Panc1 (cell line): ENCODE results near the gene ABCG1. TPM values are rescaled to one million over a fixed set of nuclear protein-coding genes. Genes with fewer than 3 reads are reported as not detected.

ENCODE experiments used
- ATAC-seq: fragments of 200-7000 bp; cut with Tn5 transposase; 2 replicates; pipeline ENCODE4 v1.9.1; 2020; ENCODE audit warnings: mild to moderate bottlenecking, moderate library complexity
- BruUV-seq: library from RNA; stranded (reverse); fragments of 400-500 nt; replicated peaks from 2 replicates; lab custom pipeline; 2021; lab: Mats Ljungman, UMichigan
- CTCF ChIA-PET: fragments of 300-600 bp; sonication (Branson Sonifier 250); formaldehyde crosslinking; loops from one replicate; lab custom pipeline; 2022; ENCODE audit warnings: antibody characterized with exemption; lab: Charles Lee
- POLR2A ChIA-PET: fragments of 300-600 bp; sonication (Branson Sonifier 250); formaldehyde crosslinking; loops from one replicate; lab custom pipeline; 2022; ENCODE audit warnings: antibody characterized with exemption; lab: Charles Lee
- DNase-seq: peaks from one replicate; pipeline ENCODE4 v3.0.0-alpha.2; 2010; ENCODE audit warnings: low read depth, low spot score
- H3K27ac ChIP-seq: 2 replicates; pipeline ENCODE4 v1.5.1; 2011; ENCODE audit warnings: mild to moderate bottlenecking, low read length, inconsistent platforms
- H3K27me3 ChIP-seq: fragments of 200-500 bp; sonication (Bioruptor generic); 2 replicates; pipeline ENCODE4 v1.6.0; 2014; ENCODE audit warnings: low read length, inconsistent platforms; ENCODE audit not compliant: control insufficient read depth, insufficient read depth
- H3K36me3 ChIP-seq: fragments of 200-500 bp; sonication (Bioruptor generic); 2 replicates; pipeline ENCODE4 v1.5.1; 2014; ENCODE audit warnings: inconsistent platforms, mild to moderate bottlenecking, low read length, moderate library complexity; ENCODE audit not compliant: control insufficient read depth, insufficient read depth
- H3K4me1 ChIP-seq: 2 replicates; pipeline ENCODE4 v1.5.1; 2011; ENCODE audit warnings: inconsistent platforms, mild to moderate bottlenecking, low read length, moderate library complexity; ENCODE audit not compliant: control insufficient read depth, insufficient read depth
- H3K4me3 ChIP-seq, 2 experiments: 2 replicates each; pipeline ENCODE4 v1.5.1; 2011 to 2012; ENCODE audit warnings: low read depth in 2 of 2, low read length in 2 of 2, mild to moderate bottlenecking in 2 of 2, inconsistent platforms in 1 of 2, moderate library complexity in 1 of 2
- H3K9me3 ChIP-seq: fragments of 200-500 bp; sonication (Bioruptor generic); 2 replicates; pipeline ENCODE4 v1.5.1; 2014; ENCODE audit warnings: low read depth, mild to moderate bottlenecking, inconsistent platforms, low read length, moderate library complexity; ENCODE audit not compliant: control insufficient read depth, insufficient read depth
- CTCF ChIP-seq: fragments of 450-650 bp; IDR thresholded peaks from 2 replicates; pipeline ENCODE4 v1.5.1; 2017; ENCODE audit warnings: mild to moderate bottlenecking
- POLR2AphosphoS5 ChIP-seq: IDR thresholded peaks from 2 replicates; pipeline ENCODE4 v1.6.1; 2012; ENCODE audit warnings: mild to moderate bottlenecking, low read depth, low read length, moderate library complexity
- SIN3A ChIP-seq: IDR thresholded peaks from 2 replicates; pipeline ENCODE4 v1.6.1; 2012; ENCODE audit warnings: low read depth, mild to moderate bottlenecking, low read length, moderate library complexity, borderline replicate concordance; ENCODE audit not compliant: insufficient read depth
- TCF7L2 ChIP-seq: IDR thresholded peaks from 2 replicates; pipeline ENCODE4 v1.6.1; 2011; ENCODE audit warnings: mild to moderate bottlenecking, low read depth, low read length, inconsistent platforms
- in situ Hi-C: cut with HindIII; loops from 2 replicates; pipeline ENCODE4 v1.10.0; 2016; ENCODE audit warnings: low sequenced_read_pairs, low pct_unique_long_range_greater_than_20kb
- intact Hi-C: fragments of 100-400 bp; cut with micrococcal nuclease; formaldehyde crosslinking; loops from one replicate; pipeline ENCODE4 v1.10.0; 2022; ENCODE audit not compliant: unreplicated experiment
- total RNA-seq: library from RNA; stranded (reverse); gene quantifications from one replicate; pipeline ENCODE4 v1.2.1, GENCODE V29; 2021; ENCODE audit not compliant: unreplicated experiment
- TF ChIP-seq, protein P1 (sequence below), 2 experiments: IDR thresholded peaks; 2 replicates each; pipeline ENCODE4 v1.6.1; 2011 to 2012; ENCODE audit warnings: low read depth in 2 of 2, control low read depth in 1 of 2, low read length in 1 of 2, mild to moderate bottlenecking in 1 of 2, moderate library complexity in 1 of 2; ENCODE audit not compliant: insufficient read depth in 1 of 2

The ABCG1 gene
- total RNA-seq, 1 experiment from 2014 or later: 0.80 TPM

DNA sequence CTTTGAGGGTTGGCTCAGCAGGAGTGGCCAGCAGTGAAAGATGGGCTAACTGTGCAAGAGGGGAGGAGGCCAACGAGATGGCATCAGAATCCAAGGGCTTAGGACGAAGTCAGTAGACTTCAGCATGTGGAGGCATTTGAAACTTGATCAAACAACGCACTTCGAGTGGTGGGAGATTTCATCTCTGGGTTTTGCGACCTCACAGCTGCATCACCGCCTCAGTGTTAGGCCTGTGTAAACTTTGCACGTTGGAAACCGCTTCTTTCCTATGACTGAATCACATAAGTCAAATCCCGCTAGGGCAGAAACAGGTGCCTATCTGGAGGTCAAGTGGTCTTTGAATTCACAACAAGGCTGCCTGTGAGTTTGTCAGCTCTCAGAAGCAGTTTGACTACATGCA is 78.4 kb downstream of the ABCG1 start:
- in situ Hi-C loops: no loop called here
- Histone ChIP-seq H3K4me3 (no peak overlapping the region), H3K9me3 (no peaks in the 10 kb centered on the region), H3K27ac (no peak overlapping the region), H3K4me1 (no peaks in the 10 kb centered on the region), H3K27me3 (no peaks in the 10 kb centered on the region), H3K36me3 (no peaks in the 10 kb centered on the region)
- TF ChIP-seq, protein P1, sequence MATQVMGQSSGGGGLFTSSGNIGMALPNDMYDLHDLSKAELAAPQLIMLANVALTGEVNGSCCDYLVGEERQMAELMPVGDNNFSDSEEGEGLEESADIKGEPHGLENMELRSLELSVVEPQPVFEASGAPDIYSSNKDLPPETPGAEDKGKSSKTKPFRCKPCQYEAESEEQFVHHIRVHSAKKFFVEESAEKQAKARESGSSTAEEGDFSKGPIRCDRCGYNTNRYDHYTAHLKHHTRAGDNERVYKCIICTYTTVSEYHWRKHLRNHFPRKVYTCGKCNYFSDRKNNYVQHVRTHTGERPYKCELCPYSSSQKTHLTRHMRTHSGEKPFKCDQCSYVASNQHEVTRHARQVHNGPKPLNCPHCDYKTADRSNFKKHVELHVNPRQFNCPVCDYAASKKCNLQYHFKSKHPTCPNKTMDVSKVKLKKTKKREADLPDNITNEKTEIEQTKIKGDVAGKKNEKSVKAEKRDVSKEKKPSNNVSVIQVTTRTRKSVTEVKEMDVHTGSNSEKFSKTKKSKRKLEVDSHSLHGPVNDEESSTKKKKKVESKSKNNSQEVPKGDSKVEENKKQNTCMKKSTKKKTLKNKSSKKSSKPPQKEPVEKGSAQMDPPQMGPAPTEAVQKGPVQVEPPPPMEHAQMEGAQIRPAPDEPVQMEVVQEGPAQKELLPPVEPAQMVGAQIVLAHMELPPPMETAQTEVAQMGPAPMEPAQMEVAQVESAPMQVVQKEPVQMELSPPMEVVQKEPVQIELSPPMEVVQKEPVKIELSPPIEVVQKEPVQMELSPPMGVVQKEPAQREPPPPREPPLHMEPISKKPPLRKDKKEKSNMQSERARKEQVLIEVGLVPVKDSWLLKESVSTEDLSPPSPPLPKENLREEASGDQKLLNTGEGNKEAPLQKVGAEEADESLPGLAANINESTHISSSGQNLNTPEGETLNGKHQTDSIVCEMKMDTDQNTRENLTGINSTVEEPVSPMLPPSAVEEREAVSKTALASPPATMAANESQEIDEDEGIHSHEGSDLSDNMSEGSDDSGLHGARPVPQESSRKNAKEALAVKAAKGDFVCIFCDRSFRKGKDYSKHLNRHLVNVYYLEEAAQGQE (IDR thresholded peaks at IDR 0.05; ENCODE audit: insufficient read depth in 1 of 2, low read depth in 2 of 2, low read length in 1 of 2): no peak
- no peak for TF ChIP-seq TCF7L2
- POLR2A ChIA-PET: no interaction called here
- no TSS peak for BruUV-seq
- DNase-seq (no peak), ATAC-seq (no peak)
- CTCF ChIA-PET: no interaction called here
- intact Hi-C loops: no loop called here

DNA sequence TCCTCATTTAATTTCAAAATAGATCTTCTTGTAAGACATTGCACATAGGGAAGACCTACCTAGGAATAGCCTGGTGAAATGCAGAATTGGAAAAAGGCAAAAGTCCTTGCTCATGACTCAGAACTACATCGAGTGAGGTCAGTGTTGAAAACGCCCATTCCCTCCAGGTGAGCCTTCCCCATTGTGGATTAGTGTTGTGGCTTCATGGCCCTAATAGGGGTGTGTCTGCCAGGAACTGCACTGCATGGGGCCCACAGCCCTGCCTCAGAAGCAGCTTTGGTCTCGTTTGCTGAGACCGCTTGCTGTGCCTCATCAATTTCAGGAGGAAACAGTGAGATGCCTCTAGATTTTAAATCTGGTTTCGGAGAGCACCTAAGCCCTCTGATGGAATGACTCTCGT is 79.3 kb downstream of the ABCG1 start:
- Histone ChIP-seq H3K27me3 (no peaks in the 10 kb centered on the region), H3K4me1 (no peaks in the 10 kb centered on the region), H3K27ac (no peak overlapping the region), H3K4me3 (no peak overlapping the region), H3K9me3 (no peaks in the 10 kb centered on the region), H3K36me3 (no peaks in the 10 kb centered on the region)
- intact Hi-C loops: no loop called here
- no peak for TF ChIP-seq CTCF
- TF ChIP-seq SIN3A: no peak
- TF ChIP-seq POLR2AphosphoS5: no peak
- no peak for TF ChIP-seq TCF7L2
- TF ChIP-seq, protein P1 (IDR thresholded peaks at IDR 0.05; ENCODE audit: insufficient read depth in 1 of 2, low read depth in 2 of 2, low read length in 1 of 2): no peak
- ATAC-seq: no peak
- BruUV-seq: no TSS peak
- ChIA-PET CTCF (no interaction called here), POLR2A (no interaction called here)
- in situ Hi-C loops: no loop called here
- DNase-seq: no peak
